Endothelial cell of umbilical vein (primary cell): ENCODE results near the gene DNAJC6. TPM values are rescaled to one million over a fixed set of nuclear protein-coding genes. Genes with fewer than 3 reads are reported as not detected.

Experiments used
- BruUV-seq: library from RNA; stranded (reverse); fragments of 400-500 nt; replicated peaks from 2 replicates; lab custom pipeline; 2021; lab: Mats Ljungman, UMichigan
- CTCF ChIA-PET: fragments of 300-600, 350-600 bp; sonication (Branson Sonifier 250); formaldehyde crosslinking; loops from one replicate; lab custom pipeline; 2021; ENCODE audit warnings: antibody characterized with exemption, inconsistent platforms; lab: Charles Lee
- POLR2A ChIA-PET: fragments of 300-600, 350-600 bp; sonication (Branson Sonifier 250); formaldehyde crosslinking; loops from one replicate; lab custom pipeline; 2021; ENCODE audit warnings: antibody characterized with exemption, inconsistent platforms; lab: Charles Lee
- DNase-seq: peaks from one replicate; pipeline ENCODE4 v3.0.0-alpha.2; 2011; ENCODE audit warnings: low read depth, low spot score
- FAIRE-seq: peaks from 2 replicates; lab custom pipeline; 2011; peaks lifted over from hg19 to GRCh38; lab: Jason Lieb, UNC
- H2AFZ ChIP-seq: 2 replicates; pipeline ENCODE4 v1.6.0; 2012; ENCODE audit warnings: low read depth, low read length, control low read depth, inconsistent platforms
- H3K27ac ChIP-seq: 2 replicates; pipeline ENCODE4 v1.5.1; 2011; ENCODE audit warnings: low read depth, mild to moderate bottlenecking, control low read depth, low read length, moderate library complexity; ENCODE audit not compliant: insufficient read depth
- H3K27me3 ChIP-seq, 2 experiments: 2 replicates each; pipeline versions ENCODE4 v1.6.0 to v1.6.1; 2011; ENCODE audit warnings: low read length in 2 of 2, mixed read lengths in 1 of 2; ENCODE audit not compliant: control insufficient read depth in 2 of 2, insufficient read depth in 2 of 2
- H3K36me3 ChIP-seq, 2 experiments: 2 replicates in 1 of 2; 3 replicates in 1 of 2; pipeline ENCODE4 v1.5.1; 2011; ENCODE audit warnings: low read length in 2 of 2, mild to moderate bottlenecking in 1 of 2, moderate library complexity in 1 of 2; ENCODE audit not compliant: control insufficient read depth in 2 of 2, insufficient read depth in 2 of 2; ENCODE audit errors: extremely low read depth in 1 of 2
- H3K4me1 ChIP-seq: 3 replicates; pipeline ENCODE4 v1.5.1; 2011; ENCODE audit warnings: mild to moderate bottlenecking, low read length; ENCODE audit not compliant: control insufficient read depth, insufficient read depth; ENCODE audit errors: extremely low read depth
- H3K4me2 ChIP-seq: 2 replicates; pipeline ENCODE4 v1.6.1; 2011; ENCODE audit warnings: low read length, control low read depth, mixed read lengths; ENCODE audit not compliant: insufficient read depth
- H3K4me3 ChIP-seq, 3 experiments: fragments of 200-600 bp in 1 of 3; sonication (generic), shearing (Covaris generic) in 1 of 3; replicated peaks in 1 of 3; 2 replicates each; pipeline ENCODE4 v1.5.1; 2011 to 2016; ENCODE audit warnings: control low read depth in 3 of 3, low read length in 3 of 3, mild to moderate bottlenecking in 2 of 3, inconsistent platforms in 1 of 3, low read depth in 1 of 3, moderate library complexity in 1 of 3; ENCODE audit not compliant: insufficient read depth in 1 of 3
- H3K79me2 ChIP-seq: 2 replicates; pipeline ENCODE4 v1.6.0; 2012; ENCODE audit warnings: low read length, inconsistent platforms; ENCODE audit not compliant: control insufficient read depth, insufficient read depth
- H3K9ac ChIP-seq: replicated peaks from 2 replicates; pipeline ENCODE3; 2011; ENCODE audit warnings: low read length, control low read depth; ENCODE audit not compliant: insufficient read depth; ENCODE audit errors: extremely low read depth
- H3K9me1 ChIP-seq: replicated peaks from 3 replicates; pipeline ENCODE4 v1.6.0; 2011; ENCODE audit warnings: mild to moderate bottlenecking, low read length; ENCODE audit not compliant: control insufficient read depth, insufficient read depth; ENCODE audit errors: extremely low read depth
- H3K9me3 ChIP-seq: replicated peaks from 2 replicates; pipeline ENCODE4 v1.5.1; 2012; ENCODE audit warnings: low read length, inconsistent platforms; ENCODE audit not compliant: control insufficient read depth, insufficient read depth
- H4K20me1 ChIP-seq: replicated peaks from 2 replicates; pipeline ENCODE3; 2011; ENCODE audit warnings: mild to moderate bottlenecking, low read length; ENCODE audit not compliant: control insufficient read depth, insufficient read depth; ENCODE audit errors: extremely low read depth
- CTCF ChIP-seq, 2 donors: IDR thresholded peaks; 1 replicate in 1 of 2; 2 replicates in 1 of 2; pipeline ENCODE4 v1.5.1; 2011; ENCODE audit warnings: low read length in 2 of 2, mild to moderate bottlenecking in 2 of 2, moderate library complexity in 2 of 2, control low read depth in 1 of 2, inconsistent platforms in 1 of 2, low read depth in 1 of 2; ENCODE audit not compliant: insufficient read depth in 1 of 2; ENCODE audit errors: extremely low read depth in 1 of 2
- EZH2 ChIP-seq: IDR thresholded peaks from 2 replicates; pipeline ENCODE4 v1.6.1; 2012; ENCODE audit warnings: borderline replicate concordance, low read depth, mild to moderate bottlenecking, moderate library complexity, low read length, inconsistent platforms; ENCODE audit not compliant: severe bottlenecking
- FOS ChIP-seq: IDR thresholded peaks from 2 replicates; pipeline ENCODE4 v1.6.1; 2011; ENCODE audit warnings: mild to moderate bottlenecking, low read length, moderate library complexity, borderline replicate concordance; ENCODE audit not compliant: insufficient read depth
- GATA2 ChIP-seq: IDR thresholded peaks from 2 replicates; pipeline ENCODE4 v1.7.0; 2011; ENCODE audit warnings: low read depth, mild to moderate bottlenecking, moderate library complexity, mixed read lengths, low read length; ENCODE audit not compliant: insufficient read length, insufficient read depth
- JUN ChIP-seq: IDR thresholded peaks from 2 replicates; pipeline ENCODE4 v1.6.1; 2011; ENCODE audit warnings: borderline replicate concordance, low read depth; ENCODE audit not compliant: insufficient read length, insufficient read depth
- MAX ChIP-seq: IDR thresholded peaks from 2 replicates; pipeline ENCODE4 v1.6.1; 2011; ENCODE audit not compliant: insufficient read depth, insufficient read length
- MYC ChIP-seq: IDR thresholded peaks from one replicate; pipeline ENCODE4 v1.6.1; 2011; ENCODE audit warnings: mild to moderate bottlenecking, low read depth, low read length
- POLR2A ChIP-seq: IDR thresholded peaks from 2 replicates; pipeline ENCODE4 v1.6.1; 2012; ENCODE audit warnings: low read depth, mild to moderate bottlenecking, control low read depth, low read length
- POLR2AphosphoS5 ChIP-seq: IDR thresholded peaks from 2 replicates; pipeline ENCODE4 v1.6.1; 2012; ENCODE audit warnings: low read depth, mild to moderate bottlenecking, control low read depth, low read length, moderate library complexity; ENCODE audit not compliant: insufficient read depth
- dilution Hi-C: fragments of 300-500 bp; cut with MboI; formaldehyde crosslinking; loops from one replicate; pipeline ENCODE4 v1.15.0; 2019; ENCODE audit warnings: low sequenced_read_pairs; ENCODE audit not compliant: extremely low pct_ligation_motif_present
- intact Hi-C: fragments of 100-400 bp; cut with micrococcal nuclease; formaldehyde crosslinking; loops from one replicate; pipeline ENCODE4 v1.10.0; 2022
- polyA plus RNA-seq, 4 experiments: library from polyadenylated mRNA; depleted of rRNA in 3 of 4; stranded (reverse) in 3 of 4; unstranded in 1 of 4; fragments of >200 nt; gene quantifications; 2 replicates each; pipeline versions ENCODE4 v1.2.1 to v1.2.3, GENCODE V29; 2011 to 2012; ENCODE audit warnings: missing spikeins in 1 of 4
- total RNA-seq: library from RNA; stranded (reverse); gene quantifications from 2 replicates; pipeline ENCODE4 v1.2.3, GENCODE V29; 2021

Gene DNAJC6
- total and polyA plus RNA-seq, 2 donors (not counting 3 experiments of a cell fraction or from before 2014, with no cell fraction given), result 2.3 to 4.9 TPM

GRCh38 chr1:65297706-65298105, 11.6 kb upstream of the DNAJC6 start:
- no TSS peak for BruUV-seq
- ChIA-PET POLR2A (no interaction called here), CTCF (no interaction called here)
- H3K9ac ChIP-seq, result no peak overlapping the region
- H3K27me3 ChIP-seq, result no peaks in the 10 kb centered on the region
- no peak overlapping the region for H3K4me3 ChIP-seq
- no peaks in the 10 kb centered on the region for H3K36me3 ChIP-seq
- dilution Hi-C loops (no loop called here), intact Hi-C loops (no loop called here)
- H3K9me3 ChIP-seq, result no peaks in the 10 kb centered on the region
- H3K9me1 ChIP-seq, result no peaks in the 10 kb centered on the region
- FAIRE-seq, result no peak
- H3K27ac ChIP-seq, result no peak overlapping the region
- no peaks in the 10 kb centered on the region for H3K4me1 ChIP-seq
- H3K79me2 ChIP-seq, result no peaks in the 10 kb centered on the region
- no peak overlapping the region for H2AFZ ChIP-seq
- no peaks in the 10 kb centered on the region for H4K20me1 ChIP-seq
- DNase-seq, result no peak
- TF ChIP-seq POLR2AphosphoS5 (no peak), CTCF (IDR thresholded peaks at IDR 0.05; ENCODE audit: extremely low read depth in 1 of 2, insufficient read depth in 1 of 2, low read depth in 1 of 2, low read length in 2 of 2) (no peak), EZH2 (no peak), FOS (no peak), GATA2 (no peak), MAX (no peak), MYC (no peak), JUN (no peak), POLR2A (no peak)
- no peak overlapping the region for H3K4me2 ChIP-seq
